ENCODE data around the gene KIF3A. TPM values are rescaled to one million over a fixed set of nuclear protein-coding genes. Genes with fewer than 3 reads are reported as not detected.

KIF3A gene
- total and polyA plus RNA-seq, 2 of the 8 experiments (the other 6 are each of a cell fraction or from before 2014, with no cell fraction given), result 3.1 to 13.1 TPM

DNA sequence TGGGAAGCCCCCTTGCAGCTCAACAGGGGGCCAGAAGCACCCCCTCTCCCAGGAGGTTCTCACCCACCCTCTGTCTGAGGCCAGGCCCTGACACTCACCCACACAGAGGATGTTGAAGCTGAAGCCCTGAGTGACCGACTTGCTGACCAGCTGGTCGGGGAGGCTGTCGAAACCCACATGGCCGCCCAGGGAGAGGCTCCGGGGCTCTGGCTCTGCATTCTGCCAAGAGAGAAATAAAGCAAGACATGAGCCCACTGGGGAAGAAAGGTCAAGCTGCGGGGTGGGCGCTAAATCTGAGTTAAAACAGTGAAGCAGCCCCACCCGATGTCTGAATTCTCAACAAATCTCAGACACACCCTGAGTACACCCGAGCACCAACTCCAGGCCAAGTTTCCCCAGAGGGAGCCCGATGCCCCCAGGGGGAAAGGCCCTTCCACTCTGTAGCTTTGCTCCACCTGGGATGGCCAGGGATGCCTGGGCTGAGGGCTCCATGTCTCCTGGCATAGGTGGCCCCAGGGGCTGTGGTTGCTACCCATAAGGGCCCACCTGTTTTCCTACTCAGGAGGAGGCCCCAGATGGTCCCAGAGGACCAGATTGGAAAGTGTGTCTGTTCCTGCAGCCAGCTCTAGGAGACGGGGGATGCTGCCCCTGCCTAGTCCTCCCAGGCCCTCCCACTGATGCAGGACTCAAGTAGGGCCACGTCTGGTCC lies 28.1 kb upstream of the KIF3A start:
- H2BK15ac ChIP-seq (ENCODE audit: low read length), result no peak overlapping the region
- ChIA-PET CTCF (ENCODE audit: partially characterized antibody) (interaction anchor here (1.7 to 8.0 kb wide), 3 partner anchors 10 to 55 kb away, joined by 6 to 60 read pairs (median 11); no protein-coding TSS in a partner anchor), POLR2A (ENCODE audit: partially characterized antibody) (interaction anchor here (1.2 kb wide), 1 partner anchor 11 kb away, joined by 4 read pairs; no protein-coding TSS in a partner anchor)
- H4K20me1 ChIP-seq (replicated peaks in 1 of 2; ENCODE audit: control insufficient read depth in 1 of 2, insufficient read depth in 2 of 2, low read length in 2 of 2), result peaks cover 0 to 12% of the 10 kb centered on the region in 2 experiments
- H3K79me2 ChIP-seq (ENCODE audit: control insufficient read depth in 1 of 2, insufficient read depth in 2 of 2, low read length in 2 of 2), result no peaks in the 10 kb centered on the region
- no peak overlapping the region for H3K4me3 ChIP-seq (ENCODE audit: extremely low read depth in 1 of 4, insufficient read depth in 2 of 4, low read depth in 3 of 4, low read length in 4 of 4)
- H3K4me1 ChIP-seq (replicated peaks in 1 of 4; ENCODE audit: control insufficient read depth in 3 of 4, insufficient read depth in 4 of 4, low read length in 3 of 4), result peaks cover 0 to under 1% (median 0%) of the 10 kb centered on the region in 4 experiments; a peak in 1 of 7 replicates
- no peak overlapping the region for H4K5ac ChIP-seq (ENCODE audit: insufficient read length, low read depth, low read length)
- H3K14ac ChIP-seq (ENCODE audit: insufficient read length), result no peak overlapping the region
- H2BK120ac ChIP-seq (replicated peaks; ENCODE audit: low read depth, low read length), result no peak overlapping the region
- DNase-seq (ENCODE audit: low read depth in 1 of 2, low spot score in 2 of 2) (no peak), FAIRE-seq (no peak)
- H3K9ac ChIP-seq (replicated peaks in 1 of 4; ENCODE audit: extremely low read depth in 1 of 4, low read depth in 3 of 4, low read length in 3 of 4), result no peak overlapping the region
- no peak overlapping the region for H4K8ac ChIP-seq (ENCODE audit: extremely low read depth, insufficient read depth, low read length)
- H2BK12ac ChIP-seq (ENCODE audit: low read depth, low read length), result no peak overlapping the region
- H2BK20ac ChIP-seq (ENCODE audit: low read length), result no peak overlapping the region
- H2AK5ac ChIP-seq (ENCODE audit: low read depth, low read length), result no peak overlapping the region
- H3K79me1 ChIP-seq (ENCODE audit: low read depth, low read length), result peaks cover 4% of the 10 kb centered on the region
- no peak overlapping the region for H3K18ac ChIP-seq (ENCODE audit: extremely low read depth, low read length)
- no peaks in the 10 kb centered on the region; a peak in 1 of 7 replicates for H3K27me3 ChIP-seq (replicated peaks in 1 of 4; ENCODE audit: control insufficient read depth in 3 of 4, extremely low read depth in 1 of 4, insufficient read depth in 3 of 4, low read length in 3 of 4)
- no peak overlapping the region for H2AFZ ChIP-seq (ENCODE audit: low read length)
- H3K4me2 ChIP-seq (ENCODE audit: insufficient read depth in 1 of 2, low read depth in 2 of 2, low read length in 2 of 2), result no peak overlapping the region
- WGBS, 2 experiments (ENCODE audit: extremely low coverage in 1 of 2, insufficient coverage in 1 of 2, insufficient read length in 1 of 2, insufficient replicate concordance in 2 of 2, low coverage in 1 of 2, low lambda C conversion rate in 2 of 2, missing lambda C conversion rate in 1 of 2), result 95% methylated on average over 12 of the region's 12 CpGs; no CpG with 5 or more reads in 1 of the 2 experiments
- H3K4ac ChIP-seq (replicated peaks; ENCODE audit: insufficient read length, low read depth, low read length), result no peak overlapping the region
- H3K9me3 ChIP-seq (ENCODE audit: insufficient read depth in 2 of 2, low read depth in 1 of 2, low read length in 1 of 2), result no peaks in the 10 kb centered on the region
- H2BK5ac ChIP-seq (ENCODE audit: low read depth, low read length), result no peak overlapping the region
- no peak overlapping the region for H4K91ac ChIP-seq (replicated peaks; ENCODE audit: insufficient read length, low read length)
- H3K56ac ChIP-seq (replicated peaks; ENCODE audit: insufficient read length, low read depth, low read length), result no peak overlapping the region
- H3K36me3 ChIP-seq (ENCODE audit: control insufficient read depth in 2 of 4, insufficient read depth in 4 of 4, low read length in 3 of 4), result peaks cover 0 to 3% (median 0%) of the 10 kb centered on the region in 4 experiments; a peak in 3 of 8 replicates
- no peak overlapping the region for H3K23ac ChIP-seq (ENCODE audit: insufficient read length)
- no peaks in the 10 kb centered on the region for H3K23me2 ChIP-seq (ENCODE audit: low read depth, low read length)
- no peak overlapping the region for H3K27ac ChIP-seq (ENCODE audit: low read depth, low read length)
- TF ChIP-seq HDAC2 (IDR thresholded peaks at IDR 0.05; ENCODE audit: borderline replicate concordance in 1 of 2, low read depth in 2 of 2, low read length in 2 of 2) (no peak), SP1 (IDR thresholded peaks at IDR 0.05; ENCODE audit: low read depth, low read length) (no peak), NRF1 (IDR thresholded peaks at IDR 0.05; ENCODE audit: low read depth, low read length) (no peak), SP2 (IDR thresholded peaks at IDR 0.05; ENCODE audit: low read length) (no peak), CBX8 (IDR thresholded peaks at IDR 0.05; ENCODE audit: borderline replicate concordance, low read depth, low read length) (no peak), POLR2AphosphoS5 (IDR thresholded peaks at IDR 0.05; ENCODE audit: low read depth, low read length) (no peak), CHD2 (IDR thresholded peaks at IDR 0.05; ENCODE audit: low read length) (no peak), CBX5 (IDR thresholded peaks at IDR 0.05; ENCODE audit: low read depth, low read length) (no peak), JUN (IDR thresholded peaks at IDR 0.05; ENCODE audit: low read depth, low read length) (no peak), KDM1A (IDR thresholded peaks at IDR 0.05; ENCODE audit: borderline replicate concordance, low read length) (no peak)
- TF ChIP-seq, protein P1, sequence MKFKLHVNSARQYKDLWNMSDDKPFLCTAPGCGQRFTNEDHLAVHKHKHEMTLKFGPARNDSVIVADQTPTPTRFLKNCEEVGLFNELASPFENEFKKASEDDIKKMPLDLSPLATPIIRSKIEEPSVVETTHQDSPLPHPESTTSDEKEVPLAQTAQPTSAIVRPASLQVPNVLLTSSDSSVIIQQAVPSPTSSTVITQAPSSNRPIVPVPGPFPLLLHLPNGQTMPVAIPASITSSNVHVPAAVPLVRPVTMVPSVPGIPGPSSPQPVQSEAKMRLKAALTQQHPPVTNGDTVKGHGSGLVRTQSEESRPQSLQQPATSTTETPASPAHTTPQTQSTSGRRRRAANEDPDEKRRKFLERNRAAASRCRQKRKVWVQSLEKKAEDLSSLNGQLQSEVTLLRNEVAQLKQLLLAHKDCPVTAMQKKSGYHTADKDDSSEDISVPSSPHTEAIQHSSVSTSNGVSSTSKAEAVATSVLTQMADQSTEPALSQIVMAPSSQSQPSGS (IDR thresholded peaks at IDR 0.05; ENCODE audit: low read length), result no peak
